HG02610 (cell line): Measurements from ENCODE around the gene PXK.

Experiments used
- ATAC-seq: cut with Tn5 transposase; IDR thresholded peaks from one replicate; pipeline ENCODE4 v1.9.1; 2021; ENCODE audit warnings: mild to moderate bottlenecking, moderate library complexity; ENCODE audit not compliant: unreplicated experiment

PXK gene

GRCh38 chr3:58379351-58380073 lies 46.8 kb downstream of the PXK start:
- ATAC-seq = no peak

DNA sequence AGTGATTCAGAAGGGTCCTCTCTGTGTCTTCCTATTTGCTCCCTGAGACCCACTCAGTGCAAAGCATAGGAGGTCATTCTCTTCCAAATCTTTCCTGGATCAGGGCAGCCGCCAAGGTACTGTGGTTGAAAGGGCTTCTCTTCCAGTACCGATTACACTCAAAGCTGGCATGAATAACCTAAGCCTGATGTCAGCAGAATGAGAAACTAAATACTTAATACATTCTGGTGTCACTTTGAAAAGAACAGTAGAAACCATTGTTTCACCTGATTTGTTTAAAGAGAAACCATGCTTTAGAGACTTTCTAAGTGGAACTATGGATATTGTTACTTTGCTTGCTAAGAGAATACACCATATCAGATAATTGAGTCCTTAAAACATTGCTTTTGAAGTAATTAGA lies 50.8 kb downstream of the PXK start:
- no peak for ATAC-seq

GRCh38 chr3:58383904-58384303 lies 51.2 kb downstream of the PXK start:
- no peak for ATAC-seq

DNA sequence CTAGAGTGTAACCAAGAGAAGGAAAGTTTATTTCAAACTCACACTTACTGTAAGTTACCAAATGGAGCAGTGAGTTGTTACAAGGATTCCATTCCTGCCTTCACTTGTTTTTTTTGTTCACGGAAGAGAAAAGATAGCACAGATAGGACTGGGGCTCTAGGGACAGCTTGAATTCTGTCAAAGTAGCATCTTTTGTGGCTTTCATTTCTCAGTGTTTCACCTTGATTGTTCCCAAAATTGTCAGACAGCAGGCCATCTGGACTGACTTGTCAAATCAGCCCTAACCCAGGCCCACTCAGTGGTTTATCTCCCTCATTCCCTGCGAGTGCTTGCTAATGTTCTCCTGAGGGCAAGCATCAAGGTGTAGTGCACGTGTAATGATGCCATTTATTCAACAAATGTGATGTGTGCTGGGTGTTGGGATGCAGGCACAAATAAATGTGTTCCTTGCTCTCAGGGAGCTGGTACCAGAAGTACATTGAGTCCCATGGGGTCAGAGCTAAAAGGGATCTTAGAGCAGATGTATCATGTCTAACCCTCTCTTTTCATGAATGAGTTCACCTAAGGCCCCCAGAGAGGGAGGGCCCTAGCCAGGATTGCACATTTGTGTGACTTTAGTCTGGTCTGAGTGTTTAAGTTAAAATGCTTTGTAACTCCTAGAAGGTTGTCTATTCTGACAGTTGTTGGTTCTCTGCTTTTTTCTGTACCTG lies 51.8 kb downstream of the PXK start:
- ATAC-seq = no peak

DNA sequence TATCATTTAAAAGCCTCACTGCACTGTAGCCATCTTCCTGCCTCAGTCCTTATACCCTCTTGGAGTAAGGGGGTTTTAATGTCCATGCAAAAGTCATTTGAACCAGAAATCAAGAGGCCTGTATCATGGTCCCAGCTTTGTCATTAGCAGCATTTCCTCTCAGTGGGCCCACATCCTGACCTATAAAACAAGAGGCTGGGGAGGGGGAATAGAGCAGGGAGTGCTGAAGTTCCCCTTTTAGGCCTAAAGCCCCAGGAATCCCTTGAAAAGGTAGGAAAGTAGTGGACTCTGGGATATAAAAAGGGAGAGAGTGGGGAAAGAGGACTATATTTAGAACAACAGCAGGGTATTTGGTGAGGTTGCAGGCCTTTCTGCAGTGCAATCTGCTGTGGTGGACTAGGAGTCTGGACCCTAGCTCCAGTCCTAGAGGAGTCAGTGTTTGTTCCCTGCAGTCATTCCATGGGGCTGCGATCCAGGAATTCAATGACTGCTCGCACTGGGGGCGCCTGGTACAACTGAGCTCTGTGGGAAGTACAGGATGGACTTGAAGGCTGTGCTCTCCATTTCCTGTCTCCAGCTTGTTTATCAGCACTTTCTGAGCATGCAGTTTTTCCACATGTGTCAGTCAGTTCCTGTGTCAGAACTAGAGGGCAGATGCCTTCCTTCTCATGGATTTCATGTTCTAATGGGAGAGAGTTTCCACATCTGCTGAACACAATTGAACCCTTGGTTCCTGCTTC lies 54.1 kb downstream of the PXK start:
- ATAC-seq = no peak

- no peak for ATAC-seq
Measured at GRCh38 chr3:58387650-58388546, 55.2 kb downstream of the PXK start.

DNA sequence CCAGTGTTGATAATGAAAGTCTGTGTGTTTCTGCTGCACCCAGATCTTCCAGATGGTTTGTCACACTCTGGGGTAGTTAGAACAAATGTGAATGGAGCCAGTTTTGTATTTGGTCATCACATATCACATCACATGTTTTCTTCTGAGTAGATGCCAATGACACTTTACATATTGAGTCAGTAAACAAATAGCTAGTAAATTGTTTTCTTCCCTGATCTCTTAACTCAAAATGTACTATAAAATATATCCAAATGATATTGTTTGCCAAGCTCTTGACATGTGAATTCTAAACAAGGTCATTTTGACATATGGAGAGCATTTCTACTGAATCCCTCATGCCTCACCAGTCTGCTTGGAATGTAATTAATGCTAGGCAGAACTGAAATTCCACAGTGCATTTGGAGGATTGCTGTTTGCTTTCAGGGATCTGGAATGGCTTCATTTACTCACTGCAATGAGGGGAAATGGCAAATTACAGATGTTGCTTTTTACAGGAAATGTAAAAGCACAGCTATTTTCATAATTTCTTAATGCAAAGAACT lies 55.9 kb downstream of the PXK start:
- peak; percentile 64 for ATAC-seq

- ATAC-seq = no peak
Measured at GRCh38 chr3:58391156-58391865, 58.6 kb downstream of the PXK start.

DNA sequence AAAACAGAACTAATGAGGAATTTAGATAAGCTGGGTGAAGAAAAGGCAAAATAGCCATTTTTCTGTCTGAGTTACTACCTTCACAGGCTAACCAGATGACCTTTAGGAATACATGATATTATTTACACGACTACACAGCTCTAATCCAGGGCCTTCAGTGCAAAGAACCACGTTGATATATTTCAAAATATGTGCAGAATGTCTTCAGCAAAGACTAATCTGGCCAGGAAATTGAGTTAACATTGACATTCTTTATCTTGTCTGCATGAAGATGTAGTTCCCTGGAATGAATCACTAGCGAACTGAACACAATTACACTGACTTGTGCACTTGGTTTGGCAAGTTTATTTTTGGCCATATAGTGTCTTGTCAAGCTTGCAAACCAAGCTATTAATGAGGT lies 59.5 kb downstream of the PXK start:
- ATAC-seq = no peak

- no peak for ATAC-seq
Measured at GRCh38 chr3:58394339-58394738, 61.6 kb downstream of the PXK start.

- no peak for ATAC-seq
Measured at GRCh38 chr3:58398669-58399333, 66.1 kb downstream of the PXK start.

- ATAC-seq = no peak
Measured at GRCh38 chr3:58403513-58404109, 70.9 kb downstream of the PXK start.

GRCh38 chr3:58404396-58404795 lies 71.7 kb downstream of the PXK start:
- ATAC-seq = peak; percentile 39

DNA sequence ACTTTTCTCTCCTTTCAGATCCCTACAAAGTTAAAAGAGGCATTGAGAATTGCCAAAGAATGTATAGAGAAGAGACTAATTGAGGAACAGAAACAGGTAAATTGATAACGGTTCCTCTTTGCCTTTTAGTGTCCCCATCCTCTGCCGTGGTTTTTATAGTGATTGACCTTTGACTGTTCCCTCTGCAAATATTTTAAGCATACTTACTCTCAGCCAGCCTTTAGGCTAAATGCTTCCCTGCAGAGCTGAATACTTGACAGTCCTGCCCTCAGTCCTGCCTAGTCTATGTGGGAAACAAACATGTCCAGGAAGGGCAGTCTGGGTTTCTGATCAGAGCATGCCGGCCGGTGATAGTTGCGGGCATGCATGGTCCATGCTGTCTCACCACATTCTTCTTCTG lies 76.2 kb downstream of the PXK start:
- no peak for ATAC-seq

DNA sequence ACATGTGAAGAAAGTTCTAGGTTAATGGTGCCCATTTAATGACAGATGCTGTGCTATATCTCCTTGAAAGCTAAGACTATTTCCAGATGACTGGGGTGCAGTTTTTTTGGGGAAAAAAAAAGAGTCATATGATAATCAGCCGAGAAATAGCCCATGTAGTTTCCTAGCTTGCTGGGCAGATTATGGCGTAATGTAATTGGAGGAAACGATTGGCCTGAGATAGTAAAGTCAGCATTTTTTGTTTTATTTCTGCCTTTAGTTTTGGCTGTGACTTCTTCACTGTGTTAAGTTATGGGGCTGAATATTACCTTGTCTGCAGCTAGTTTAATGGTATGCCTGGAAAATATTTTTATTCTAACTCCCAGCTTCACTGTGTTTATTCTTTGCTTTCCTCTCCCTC lies 77.0 kb downstream of the PXK start:
- ATAC-seq = no peak

DNA sequence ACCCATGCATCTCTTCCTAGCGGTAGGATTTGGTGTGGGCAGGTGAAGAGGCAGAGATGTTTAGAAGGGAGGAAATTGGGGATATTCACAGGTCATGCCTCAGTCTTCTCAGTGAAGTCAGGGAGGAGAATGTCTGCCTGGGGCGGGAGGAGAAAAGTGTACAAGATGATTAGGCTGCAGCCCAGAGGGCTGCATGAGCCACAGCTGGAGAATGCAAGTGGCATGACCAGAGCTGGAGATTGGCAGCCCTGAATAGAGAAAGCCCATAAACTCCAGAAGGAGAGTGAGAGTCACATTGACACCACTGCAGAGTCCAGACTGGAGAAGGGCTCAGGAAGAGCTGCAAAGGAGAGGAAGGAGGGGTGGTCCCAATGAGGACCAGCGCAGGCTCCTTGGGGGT lies 78.3 kb downstream of the PXK start:
- ATAC-seq = no peak

- ATAC-seq = no peak
Measured at GRCh38 chr3:58411851-58412830, 79.4 kb downstream of the PXK start.
